ENCODE data around the gene COQ6. TPM values are rescaled to one million over a fixed set of nuclear protein-coding genes. Genes with fewer than 3 reads are reported as not detected.
"Not testable (repeated sequence)": the region's sequence is repeated elsewhere in the genome, so short reads cannot be mapped to it uniquely, and the experiment has no call there.

COQ6 gene
- 10 to 100 TPM; 27.2 to 32.7 (median 31.8) TPM for polyA plus RNA-seq (ENCODE audit: insufficient read depth in 1 of 5, insufficient read length in 5 of 5, low replicate concordance in 1 of 5)
- long read RNA-seq, donor 1, transcript COQ6-201 (12 exons, 2,118 nt), result major isoform, 9 of 10 reads
- long read RNA-seq, donor 1, partial matches to known transcripts, result 0 of 10 reads
- long read RNA-seq, donor 1, other reads (novel, unspliced or antisense), result 0 of 10 reads
- long read RNA-seq, donor 2, partial matches to known transcripts, result 0 of 3 reads
- long read RNA-seq, donor 2, other reads (novel, unspliced or antisense), result 0 of 3 reads
- long read RNA-seq, donor 3, partial matches to known transcripts, result 9 of 13 reads
- long read RNA-seq, donor 3, other reads (novel, unspliced or antisense), result 0 of 13 reads
- long read RNA-seq, donor 4, result 0 reads
- long read RNA-seq, donor 5, transcript COQ6-201 (12 exons, 2,118 nt), result major isoform, 10 of 13 reads
- long read RNA-seq, donor 5, partial matches to known transcripts, result 0 of 13 reads
- long read RNA-seq, donor 5, other reads (novel, unspliced or antisense), result 0 of 13 reads
- long read RNA-seq, donor 6, partial matches to known transcripts, result 0 of 5 reads
- long read RNA-seq, donor 6, other reads (novel, unspliced or antisense), result 0 of 5 reads
- long read RNA-seq, donor 7, partial matches to known transcripts, result 0 of 4 reads
- long read RNA-seq, donor 7, other reads (novel, unspliced or antisense), result 0 of 4 reads
- long read RNA-seq, donor 8, partial matches to known transcripts, result 0 of 1 reads
- long read RNA-seq, donor 8, other reads (novel, unspliced or antisense), result 0 of 1 reads

- peak; percentile 96 to 97 for DNase-seq
These were observed at the start of gene COQ6, which contains the start of gene FAM161B for GRCh38 chr14:73949752-73950734. Gene COQ6 (plus strand): TSS chr14:73950302. CDS start chr14:73950333, 31 bp downstream. Gene FAM161B (minus strand): TSS chr14:73950094. CDS start chr14:73950026, 68 bp downstream.

- no peak for DNase-seq
These were observed 47.1 kb upstream of the COQ6 start for GRCh38 chr14:73903028-73903427.

- no peak for DNase-seq
These were observed 40.4 kb upstream of the COQ6 start for GRCh38 chr14:73909681-73910080.

GRCh38 chr14:73913256-73913655 lies 36.8 kb upstream of the COQ6 start:
- DNase-seq, result no peak

GRCh38 chr14:73916324-73916723 lies 33.8 kb upstream of the COQ6 start:
- DNase-seq, result no peak

GRCh38 chr14:73919457-73919856 lies 30.6 kb upstream of the COQ6 start:
- DNase-seq, result not testable (repeated sequence)

- no peak for DNase-seq
These were observed 25.8 kb upstream of the COQ6 start for GRCh38 chr14:73924337-73924736.

- DNase-seq, result no peak
These were observed 14.4 kb upstream of the COQ6 start for GRCh38 chr14:73935666-73936065.

- DNase-seq, result no peak
These were observed 13.6 kb upstream of the COQ6 start for GRCh38 chr14:73936548-73936947.

- no peak for DNase-seq
These were observed 13.1 kb upstream of the COQ6 start for GRCh38 chr14:73937012-73937411.

- DNase-seq, result no peak
These were observed 7.9 kb upstream of the COQ6 start for GRCh38 chr14:73942180-73942579.

- DNase-seq, result peak; percentile 65 to 76
These were observed 7.0 kb upstream of the COQ6 start for GRCh38 chr14:73943083-73943482.

GRCh38 chr14:73944432-73945158 lies 5.5 kb upstream of the COQ6 start:
- DNase-seq, result no peak

- no peak for DNase-seq
These were observed 4.9 kb upstream of the COQ6 start for GRCh38 chr14:73945159-73945670.

GRCh38 chr14:73953731-73954130 lies 3.6 kb downstream of the COQ6 start:
- no peak for DNase-seq

- DNase-seq, result no peak
These were observed 5.6 kb downstream of the COQ6 start for GRCh38 chr14:73955674-73956073.

GRCh38 chr14:73958591-73958990 lies 8.5 kb downstream of the COQ6 start:
- no peak for DNase-seq

- no peak for DNase-seq
These were observed 11.1 kb downstream of the COQ6 start for GRCh38 chr14:73961192-73961591.

GRCh38 chr14:73965216-73965615 lies 15.1 kb downstream of the COQ6 start:
- DNase-seq, result no peak

- DNase-seq, result no peak
These were observed 18.8 kb downstream of the COQ6 start for GRCh38 chr14:73968885-73969284.

GRCh38 chr14:73973497-73973896 lies 23.4 kb downstream of the COQ6 start:
- no peak for DNase-seq

Data from right lung (tissue), 10 donors.